HUES6 (cell line): ENCODE results near the gene PLXDC2.

Source experiments
- H3K27ac ChIP-seq: 2 replicates; pipeline ENCODE4 v1.7.0; 2013; ENCODE audit warnings: low read depth, mild to moderate bottlenecking, low read length, inconsistent platforms
- H3K27me3 ChIP-seq: 2 replicates; pipeline ENCODE4 v1.6.1; 2013; ENCODE audit warnings: low read length; ENCODE audit not compliant: control insufficient read depth, insufficient read depth
- H3K36me3 ChIP-seq: 2 replicates; pipeline ENCODE4 v1.6.1; 2013; ENCODE audit warnings: low read length; ENCODE audit not compliant: control insufficient read depth, insufficient read depth
- H3K4me1 ChIP-seq: 2 replicates; pipeline ENCODE4 v1.6.1; 2013; ENCODE audit warnings: low read length; ENCODE audit not compliant: control insufficient read depth, insufficient read depth
- H3K4me3 ChIP-seq: 2 replicates; pipeline ENCODE4 v1.5.1; 2013; ENCODE audit warnings: low read depth, low read length
- H3K9ac ChIP-seq: one replicate; pipeline ENCODE4 v1.6.1; 2013; ENCODE audit warnings: mild to moderate bottlenecking, low read length
- H3K9me3 ChIP-seq: 2 replicates; pipeline ENCODE4 v1.6.1; 2013; ENCODE audit warnings: low read depth, low read length; ENCODE audit not compliant: control insufficient read depth, insufficient read depth

Gene PLXDC2

DNA sequence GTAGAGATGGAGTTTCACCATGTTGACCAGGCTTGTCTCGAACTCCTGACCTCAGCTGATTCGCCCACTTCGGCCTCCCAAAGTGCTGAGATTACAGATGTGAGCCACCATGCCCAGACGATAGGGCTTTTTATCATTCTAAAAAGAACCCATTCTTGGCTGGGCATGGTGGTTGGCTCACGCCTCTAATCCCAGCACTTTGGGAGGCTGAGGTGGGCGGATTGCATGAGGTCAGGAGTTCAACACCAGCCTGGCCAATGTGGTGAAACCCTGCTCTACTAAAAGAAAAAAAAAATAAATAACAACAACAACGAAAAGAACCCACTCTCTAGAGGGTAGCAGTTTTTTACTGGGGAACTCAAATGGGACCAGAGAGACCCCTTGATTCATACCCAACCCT lies 112.7 kb downstream of the PLXDC2 start:
- peaks cover 8% of the 10 kb centered on the region; the same call in 1 of the 2 replicates for H3K4me1 ChIP-seq
- H3K36me3 ChIP-seq: no peaks in the 10 kb centered on the region
- no peak overlapping the region for H3K4me3 ChIP-seq
- no peak overlapping the region for H3K9ac ChIP-seq
- no peak overlapping the region for H3K27ac ChIP-seq
- H3K27me3 ChIP-seq: no peaks in the 10 kb centered on the region
- no peaks in the 10 kb centered on the region for H3K9me3 ChIP-seq

GRCh38 chr10:19929506-19930140 lies 113.4 kb downstream of the PLXDC2 start:
- Histone ChIP-seq H3K27ac (no peak overlapping the region), H3K9ac (no peak overlapping the region), H3K36me3 (no peaks in the 10 kb centered on the region), H3K4me3 (no peak overlapping the region), H3K9me3 (no peaks in the 10 kb centered on the region), H3K27me3 (no peaks in the 10 kb centered on the region), H3K4me1 (peaks cover 8% of the 10 kb centered on the region; the same call in 1 of the 2 replicates)

DNA sequence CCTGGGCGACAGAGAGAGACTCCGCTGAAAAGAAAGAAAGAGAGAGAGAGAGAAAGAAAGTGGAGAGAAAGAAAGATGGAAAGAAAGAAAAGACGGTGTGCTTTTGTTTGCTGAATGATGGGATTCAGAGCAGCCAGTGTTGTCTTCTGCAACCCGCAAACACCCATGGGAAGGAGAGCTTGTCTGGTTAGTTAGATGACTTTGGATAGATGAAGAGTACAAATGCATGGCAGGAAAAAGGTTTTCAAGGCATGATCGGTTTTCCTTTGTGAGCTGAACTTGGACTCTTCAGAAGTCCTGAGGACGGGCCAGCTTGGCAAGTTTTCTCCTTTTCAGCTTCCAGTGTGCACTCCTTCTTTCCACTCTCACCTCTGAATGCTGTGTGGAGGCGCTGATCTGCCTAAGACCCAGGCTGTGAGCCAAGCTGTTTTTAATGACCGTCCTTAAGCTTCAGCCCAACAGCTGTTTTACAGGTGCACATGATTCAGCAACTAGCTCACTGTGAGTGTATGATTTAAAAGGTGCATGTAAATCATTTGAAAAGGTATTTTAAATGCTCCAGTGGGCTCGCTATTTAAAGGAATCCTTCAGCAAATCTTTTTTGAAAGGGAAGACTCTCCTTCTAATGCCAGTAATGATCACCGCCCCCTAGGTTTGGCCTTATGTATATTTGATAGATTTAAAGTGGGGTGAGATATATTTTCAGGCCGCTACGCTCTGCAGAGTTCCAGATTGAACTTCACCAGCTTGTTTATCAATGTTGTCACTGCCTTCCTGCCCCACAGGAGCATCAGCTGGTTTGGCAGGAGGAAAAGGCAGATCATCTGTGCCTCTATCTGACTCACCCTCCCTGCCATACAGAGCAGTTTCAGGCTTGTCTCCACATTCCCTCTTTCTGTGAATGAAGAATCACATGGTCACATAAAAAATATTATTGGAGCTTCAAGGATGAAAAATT lies 115.0 kb downstream of the PLXDC2 start:
- H3K9ac ChIP-seq: no peak overlapping the region
- no peaks in the 10 kb centered on the region for H3K9me3 ChIP-seq
- H3K27me3 ChIP-seq: no peaks in the 10 kb centered on the region
- H3K36me3 ChIP-seq: no peaks in the 10 kb centered on the region
- peaks cover 8% of the 10 kb centered on the region; the same call in 1 of the 2 replicates for H3K4me1 ChIP-seq
- no peak overlapping the region for H3K4me3 ChIP-seq
- no peak overlapping the region for H3K27ac ChIP-seq

DNA sequence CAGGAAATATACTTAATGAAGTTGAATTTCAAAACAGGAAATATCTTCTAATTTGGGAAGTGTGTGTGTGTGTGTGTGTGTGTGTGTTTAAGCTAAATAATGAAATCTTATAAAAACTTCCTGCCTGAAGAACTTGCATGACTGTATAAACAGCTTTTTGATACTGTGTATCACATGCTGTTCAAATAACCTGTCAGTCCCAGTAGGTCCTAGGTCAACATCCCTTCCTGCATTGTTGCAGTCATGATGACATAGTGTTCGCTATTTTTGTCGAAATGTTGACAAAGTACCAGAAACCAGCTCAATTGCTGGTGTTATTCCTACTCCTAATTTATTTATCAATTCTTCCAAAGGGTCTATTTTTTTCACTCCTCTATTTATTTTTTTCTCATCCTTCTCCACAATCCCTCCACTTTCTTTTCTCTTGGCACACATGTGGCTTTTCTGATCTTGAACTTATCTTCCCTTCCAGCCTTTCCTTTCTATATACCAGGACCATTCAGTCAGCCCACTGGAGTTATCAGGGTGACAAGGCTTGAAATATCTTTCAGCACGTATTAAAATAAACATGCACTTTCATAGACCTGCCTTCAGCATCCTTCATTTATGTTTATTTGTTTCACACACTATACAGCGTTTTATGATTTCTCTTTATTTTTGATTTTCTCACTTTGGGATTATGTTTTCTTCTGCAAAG lies 115.8 kb downstream of the PLXDC2 start:
- Histone ChIP-seq H3K27me3 (no peaks in the 10 kb centered on the region), H3K36me3 (no peaks in the 10 kb centered on the region), H3K4me1 (peaks cover 8% of the 10 kb centered on the region; the same call in 1 of the 2 replicates), H3K4me3 (no peak overlapping the region), H3K9ac (no peak overlapping the region), H3K27ac (no peak overlapping the region), H3K9me3 (no peaks in the 10 kb centered on the region)

- Histone ChIP-seq H3K36me3 (no peaks in the 10 kb centered on the region), H3K4me1 (peaks cover 11% of the 10 kb centered on the region), H3K27ac (no peak overlapping the region), H3K9ac (no peak overlapping the region), H3K27me3 (no peaks in the 10 kb centered on the region), H3K4me3 (no peak overlapping the region), H3K9me3 (no peaks in the 10 kb centered on the region)
Measured at GRCh38 chr10:19932806-19933371, 116.7 kb downstream of the PLXDC2 start.

GRCh38 chr10:19933772-19934171 lies 117.5 kb downstream of the PLXDC2 start:
- no peaks in the 10 kb centered on the region for H3K36me3 ChIP-seq
- H3K27me3 ChIP-seq: no peaks in the 10 kb centered on the region
- H3K9ac ChIP-seq: no peak overlapping the region
- H3K9me3 ChIP-seq: no peaks in the 10 kb centered on the region
- H3K27ac ChIP-seq: no peak overlapping the region
- H3K4me1 ChIP-seq: peaks cover 16% of the 10 kb centered on the region
- H3K4me3 ChIP-seq: no peak overlapping the region

GRCh38 chr10:19935176-19935575 lies 118.9 kb downstream of the PLXDC2 start:
- no peak overlapping the region for H3K4me3 ChIP-seq
- H3K4me1 ChIP-seq: peaks cover 16% of the 10 kb centered on the region
- H3K27ac ChIP-seq: no peak overlapping the region
- H3K36me3 ChIP-seq: no peaks in the 10 kb centered on the region
- H3K27me3 ChIP-seq: no peaks in the 10 kb centered on the region
- H3K9me3 ChIP-seq: no peaks in the 10 kb centered on the region
- no peak overlapping the region for H3K9ac ChIP-seq

DNA sequence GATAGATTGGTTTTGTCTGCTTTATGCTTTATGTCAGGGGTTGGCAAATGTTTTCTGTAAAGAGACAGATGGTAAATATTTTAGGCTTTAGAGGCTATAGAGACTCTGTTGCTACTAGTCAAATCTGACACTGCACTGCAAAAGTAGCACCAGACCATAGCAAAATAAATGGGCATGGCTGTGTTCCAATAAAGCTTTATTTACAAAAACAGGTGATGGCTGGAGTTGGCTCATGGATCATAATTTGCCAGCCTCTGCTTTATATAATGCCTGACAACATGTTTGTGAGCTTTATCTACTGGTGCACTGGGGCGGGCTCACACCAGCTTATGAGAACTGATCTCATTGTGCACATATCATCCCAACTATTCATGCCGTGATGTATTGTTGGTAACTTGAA lies 120.1 kb downstream of the PLXDC2 start:
- H3K4me1 ChIP-seq: peaks cover 16% of the 10 kb centered on the region
- H3K4me3 ChIP-seq: no peak overlapping the region
- H3K36me3 ChIP-seq: no peaks in the 10 kb centered on the region
- no peaks in the 10 kb centered on the region for H3K9me3 ChIP-seq
- no peak overlapping the region for H3K27ac ChIP-seq
- no peak overlapping the region for H3K9ac ChIP-seq
- no peaks in the 10 kb centered on the region for H3K27me3 ChIP-seq

DNA sequence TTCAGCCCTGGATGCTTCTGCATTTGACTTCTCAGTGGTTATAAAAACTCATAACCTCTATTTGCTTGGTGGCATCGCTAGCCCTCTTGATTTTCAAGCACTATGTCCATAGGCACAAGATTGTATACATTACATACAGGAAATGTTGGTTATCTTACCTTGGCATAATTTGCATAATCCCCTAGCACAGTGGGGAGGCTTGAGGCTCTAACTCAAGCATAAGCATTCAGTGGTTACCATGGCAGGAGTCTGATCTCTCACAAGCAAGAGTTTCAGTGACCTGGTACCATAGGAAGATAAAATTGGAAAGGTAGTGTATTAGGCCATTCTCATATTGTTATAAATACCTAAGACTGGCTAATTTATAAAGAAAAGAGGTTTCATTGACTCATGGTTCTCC lies 121.8 kb downstream of the PLXDC2 start:
- Histone ChIP-seq H3K4me1 (peaks cover 17% of the 10 kb centered on the region), H3K36me3 (no peaks in the 10 kb centered on the region), H3K27me3 (no peaks in the 10 kb centered on the region), H3K9ac (no peak overlapping the region), H3K27ac (no peak overlapping the region), H3K4me3 (no peak overlapping the region), H3K9me3 (no peaks in the 10 kb centered on the region)

DNA sequence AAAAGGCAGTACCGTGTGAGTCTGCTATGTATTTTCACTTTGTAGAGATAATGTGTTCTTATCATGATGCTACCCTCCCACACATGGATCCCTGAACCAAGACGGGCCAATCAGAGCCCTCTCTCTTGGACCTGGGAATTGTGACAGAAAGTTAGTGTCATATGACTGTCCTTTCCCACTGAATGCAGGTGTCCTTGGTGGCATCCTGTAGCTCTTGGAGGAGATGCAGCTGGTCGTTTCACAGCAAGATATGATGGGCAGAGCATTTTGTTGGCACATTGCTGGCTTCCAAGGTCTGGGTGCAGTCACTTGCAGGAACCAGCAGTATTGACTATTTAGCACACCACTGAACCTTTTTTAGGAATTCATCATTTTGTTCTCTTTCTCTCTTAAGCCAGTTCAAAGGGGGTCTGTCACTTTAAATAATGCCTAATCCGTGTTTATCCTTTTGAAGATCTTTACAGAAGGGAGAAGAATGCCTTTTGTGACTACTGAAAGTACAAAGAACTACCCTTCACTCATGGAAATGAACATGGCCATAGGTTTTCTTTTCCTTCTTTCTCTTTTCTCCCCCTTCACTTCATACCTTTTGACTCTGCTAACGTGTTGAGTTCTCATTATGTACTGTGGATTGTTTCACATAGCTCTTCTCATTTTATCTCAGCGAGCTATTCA lies 125.1 kb downstream of the PLXDC2 start:
- Histone ChIP-seq H3K4me1 (peaks cover 17% of the 10 kb centered on the region), H3K4me3 (no peak overlapping the region), H3K27ac (no peak overlapping the region), H3K36me3 (no peaks in the 10 kb centered on the region), H3K27me3 (no peaks in the 10 kb centered on the region), H3K9me3 (0 out of 2 replicates have a peak, but pooled peaks cover under 1% of the 10 kb centered on the region), H3K9ac (no peak overlapping the region)
